Neural cell (in vitro differentiated cells): ENCODE data around the gene NFATC3. TPM values are rescaled to one million over a fixed set of nuclear protein-coding genes. Genes with fewer than 3 reads are reported as not detected.

Source experiments
- H2AFZ ChIP-seq: fragments of 200-600, 300-800 bp; sonication (generic), shearing (Covaris generic); 2 replicates; pipeline ENCODE4 v1.6.0; 2014; ENCODE audit warnings: low read depth, mild to moderate bottlenecking, antibody characterized with exemption, low read length, moderate library complexity
- H3F3A ChIP-seq: fragments of 200-600 bp; shearing (Covaris generic); 2 replicates; pipeline ENCODE4 v1.6.1; 2016; ENCODE audit warnings: mild to moderate bottlenecking, moderate library complexity, mixed read lengths, antibody characterized with exemption, low read length; ENCODE audit not compliant: insufficient read depth, poor library complexity, severe bottlenecking
- H3K27ac ChIP-seq: fragments of 200-600, 300-800 bp; sonication (generic), shearing (Covaris generic); 2 replicates; pipeline ENCODE4 v1.5.1; 2014; ENCODE audit warnings: mild to moderate bottlenecking, low read length, moderate library complexity
- H3K27me3 ChIP-seq: fragments of 300-800, 200-600 bp; sonication (generic), shearing (Covaris generic); 2 replicates; pipeline ENCODE4 v1.6.0; 2014; ENCODE audit warnings: mild to moderate bottlenecking, low read depth, low read length, moderate library complexity; ENCODE audit not compliant: insufficient read depth
- H3K36me3 ChIP-seq: fragments of 300-800, 200-600 bp; sonication (generic), shearing (Covaris generic); 2 replicates; pipeline ENCODE4 v1.5.1; 2014; ENCODE audit warnings: mild to moderate bottlenecking, antibody characterized with exemption, low read length, moderate library complexity; ENCODE audit not compliant: insufficient read depth
- H3K4me2 ChIP-seq: fragments of 300-800, 200-600 bp; sonication (generic), shearing (Covaris generic); 2 replicates; pipeline ENCODE4 v1.6.0; 2014; ENCODE audit warnings: mild to moderate bottlenecking, low read length
- H3K4me3 ChIP-seq: fragments of 300-800, 200-600 bp; sonication (generic), shearing (Covaris generic); 2 replicates; pipeline ENCODE4 v1.5.1; 2014; ENCODE audit warnings: mild to moderate bottlenecking, low read length, moderate library complexity
- H3K79me2 ChIP-seq: fragments of 200-600 bp; shearing (Covaris generic); replicated peaks from 2 replicates; pipeline ENCODE4 v1.6.0; 2014; ENCODE audit warnings: mild to moderate bottlenecking, low read length, moderate library complexity; ENCODE audit not compliant: insufficient read depth
- H3K9ac ChIP-seq: fragments of 300-800, 200-600 bp; sonication (generic), shearing (Covaris generic); 2 replicates; pipeline ENCODE4 v1.6.1; 2016; ENCODE audit warnings: mild to moderate bottlenecking, low read length, mixed read lengths
- H3K9me2 ChIP-seq: fragments of 200-600 bp; shearing (Covaris generic); 2 replicates; pipeline ENCODE4 v1.6.1; 2016; ENCODE audit warnings: mild to moderate bottlenecking, low read length, mixed read lengths; ENCODE audit not compliant: insufficient read depth
- H3K9me3 ChIP-seq: fragments of 200-600, 300-800 bp; sonication (generic), shearing (Covaris generic); 2 replicates; pipeline ENCODE4 v1.6.1; 2016; ENCODE audit warnings: mild to moderate bottlenecking, mixed run types, low read length, moderate library complexity, mixed read lengths
- H4K20me1 ChIP-seq: fragments of 200-600 bp; shearing (Covaris generic); 2 replicates; pipeline ENCODE4 v1.6.1; 2016; ENCODE audit warnings: mild to moderate bottlenecking, mixed run types; ENCODE audit not compliant: insufficient read depth
- EP300 ChIP-seq: fragments of 450-650 bp; conservative IDR thresholded peaks from 2 replicates; pipeline ENCODE4 v1.6.1; 2014; ENCODE audit warnings: antibody characterized with exemption, mild to moderate bottlenecking, moderate library complexity; ENCODE audit not compliant: poor library complexity, severe bottlenecking
- EZH2 ChIP-seq: fragments of 200-600, 300-800 bp; shearing (Covaris generic), sonication (generic); IDR thresholded peaks from 2 replicates; pipeline ENCODE4 v1.6.1; 2014; ENCODE audit warnings: antibody characterized with exemption, low read length, borderline replicate concordance, mild to moderate bottlenecking; ENCODE audit not compliant: insufficient read depth, poor library complexity, severe bottlenecking
- MXI1 ChIP-seq: fragments of 450-650 bp; conservative IDR thresholded peaks from 2 replicates; pipeline ENCODE4 v1.6.1; 2014; ENCODE audit warnings: antibody characterized with exemption, mild to moderate bottlenecking; ENCODE audit not compliant: poor library complexity, severe bottlenecking
- POLR2AphosphoS5 ChIP-seq: IDR thresholded peaks from 2 replicates; pipeline ENCODE4 v1.6.1; 2012
- RAD21 ChIP-seq: fragments of 450-650 bp; conservative IDR thresholded peaks from 2 replicates; pipeline ENCODE4 v1.6.1; 2014; ENCODE audit warnings: antibody characterized with exemption, mild to moderate bottlenecking, moderate library complexity
- SMC3 ChIP-seq: fragments of 450-650 bp; conservative IDR thresholded peaks from 2 replicates; pipeline ENCODE4 v1.6.1; 2014; ENCODE audit warnings: antibody characterized with exemption, mild to moderate bottlenecking, moderate library complexity; ENCODE audit not compliant: poor library complexity
- TAF1 ChIP-seq: IDR thresholded peaks from 2 replicates; pipeline ENCODE4 v1.6.1; 2012; ENCODE audit warnings: low read depth
- polyA plus RNA-seq: library from polyadenylated mRNA; depleted of rRNA; stranded (reverse); fragments of >200 nt; gene quantifications from 2 replicates; pipeline ENCODE4 v1.2.3, GENCODE V29; 2014
- TF ChIP-seq, protein P1 (sequence below): IDR thresholded peaks from 2 replicates; pipeline ENCODE4 v1.6.1; 2012; ENCODE audit warnings: borderline replicate concordance
- TF ChIP-seq, protein P2 (sequence below): fragments of 450-650 bp; IDR thresholded peaks from 2 replicates; pipeline ENCODE4 v1.5.1; 2014; ENCODE audit warnings: antibody characterized with exemption, mild to moderate bottlenecking, moderate library complexity; ENCODE audit not compliant: poor library complexity, severe bottlenecking

NFATC3 gene
- polyA plus RNA-seq, 1 donor from 2014 or later = 6.2 TPM

- H4K20me1 ChIP-seq = no peaks in the 10 kb centered on the region
- H3K36me3 ChIP-seq = no peaks in the 10 kb centered on the region
- H2AFZ ChIP-seq = no peak overlapping the region
- no peaks in the 10 kb centered on the region for H3K9me2 ChIP-seq
- H3K9me3 ChIP-seq = no peaks in the 10 kb centered on the region
- no peaks in the 10 kb centered on the region for H3F3A ChIP-seq
- no peaks in the 10 kb centered on the region for H3K79me2 ChIP-seq
- H3K4me2 ChIP-seq = no peak overlapping the region
- no peak overlapping the region for H3K9ac ChIP-seq
- no peak for TF ChIP-seq TAF1
- no peak for TF ChIP-seq EP300
- TF ChIP-seq SMC3 = no peak
- no peak for TF ChIP-seq EZH2
- TF ChIP-seq RAD21 = no peak
- TF ChIP-seq, protein P1, sequence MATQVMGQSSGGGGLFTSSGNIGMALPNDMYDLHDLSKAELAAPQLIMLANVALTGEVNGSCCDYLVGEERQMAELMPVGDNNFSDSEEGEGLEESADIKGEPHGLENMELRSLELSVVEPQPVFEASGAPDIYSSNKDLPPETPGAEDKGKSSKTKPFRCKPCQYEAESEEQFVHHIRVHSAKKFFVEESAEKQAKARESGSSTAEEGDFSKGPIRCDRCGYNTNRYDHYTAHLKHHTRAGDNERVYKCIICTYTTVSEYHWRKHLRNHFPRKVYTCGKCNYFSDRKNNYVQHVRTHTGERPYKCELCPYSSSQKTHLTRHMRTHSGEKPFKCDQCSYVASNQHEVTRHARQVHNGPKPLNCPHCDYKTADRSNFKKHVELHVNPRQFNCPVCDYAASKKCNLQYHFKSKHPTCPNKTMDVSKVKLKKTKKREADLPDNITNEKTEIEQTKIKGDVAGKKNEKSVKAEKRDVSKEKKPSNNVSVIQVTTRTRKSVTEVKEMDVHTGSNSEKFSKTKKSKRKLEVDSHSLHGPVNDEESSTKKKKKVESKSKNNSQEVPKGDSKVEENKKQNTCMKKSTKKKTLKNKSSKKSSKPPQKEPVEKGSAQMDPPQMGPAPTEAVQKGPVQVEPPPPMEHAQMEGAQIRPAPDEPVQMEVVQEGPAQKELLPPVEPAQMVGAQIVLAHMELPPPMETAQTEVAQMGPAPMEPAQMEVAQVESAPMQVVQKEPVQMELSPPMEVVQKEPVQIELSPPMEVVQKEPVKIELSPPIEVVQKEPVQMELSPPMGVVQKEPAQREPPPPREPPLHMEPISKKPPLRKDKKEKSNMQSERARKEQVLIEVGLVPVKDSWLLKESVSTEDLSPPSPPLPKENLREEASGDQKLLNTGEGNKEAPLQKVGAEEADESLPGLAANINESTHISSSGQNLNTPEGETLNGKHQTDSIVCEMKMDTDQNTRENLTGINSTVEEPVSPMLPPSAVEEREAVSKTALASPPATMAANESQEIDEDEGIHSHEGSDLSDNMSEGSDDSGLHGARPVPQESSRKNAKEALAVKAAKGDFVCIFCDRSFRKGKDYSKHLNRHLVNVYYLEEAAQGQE = no peak
- TF ChIP-seq POLR2AphosphoS5 = no peak
- TF ChIP-seq, protein P2, sequence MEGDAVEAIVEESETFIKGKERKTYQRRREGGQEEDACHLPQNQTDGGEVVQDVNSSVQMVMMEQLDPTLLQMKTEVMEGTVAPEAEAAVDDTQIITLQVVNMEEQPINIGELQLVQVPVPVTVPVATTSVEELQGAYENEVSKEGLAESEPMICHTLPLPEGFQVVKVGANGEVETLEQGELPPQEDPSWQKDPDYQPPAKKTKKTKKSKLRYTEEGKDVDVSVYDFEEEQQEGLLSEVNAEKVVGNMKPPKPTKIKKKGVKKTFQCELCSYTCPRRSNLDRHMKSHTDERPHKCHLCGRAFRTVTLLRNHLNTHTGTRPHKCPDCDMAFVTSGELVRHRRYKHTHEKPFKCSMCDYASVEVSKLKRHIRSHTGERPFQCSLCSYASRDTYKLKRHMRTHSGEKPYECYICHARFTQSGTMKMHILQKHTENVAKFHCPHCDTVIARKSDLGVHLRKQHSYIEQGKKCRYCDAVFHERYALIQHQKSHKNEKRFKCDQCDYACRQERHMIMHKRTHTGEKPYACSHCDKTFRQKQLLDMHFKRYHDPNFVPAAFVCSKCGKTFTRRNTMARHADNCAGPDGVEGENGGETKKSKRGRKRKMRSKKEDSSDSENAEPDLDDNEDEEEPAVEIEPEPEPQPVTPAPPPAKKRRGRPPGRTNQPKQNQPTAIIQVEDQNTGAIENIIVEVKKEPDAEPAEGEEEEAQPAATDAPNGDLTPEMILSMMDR = no peak
- no peak for TF ChIP-seq MXI1
- no peak overlapping the region for H3K27ac ChIP-seq
- H3K27me3 ChIP-seq = no peaks in the 10 kb centered on the region
- H3K4me3 ChIP-seq = no peak overlapping the region
Measured at GRCh38 chr16:68272507-68273209, 187.5 kb downstream of the NFATC3 start.

GRCh38 chr16:68273459-68273858 lies 188.3 kb downstream of the NFATC3 start:
- no peaks in the 10 kb centered on the region for H3K9me2 ChIP-seq
- H3K27ac ChIP-seq = no peak overlapping the region
- no peak overlapping the region for H3K4me3 ChIP-seq
- H3K4me2 ChIP-seq = no peak overlapping the region
- no peaks in the 10 kb centered on the region for H3K79me2 ChIP-seq
- H3K9me3 ChIP-seq = no peaks in the 10 kb centered on the region
- H3F3A ChIP-seq = no peaks in the 10 kb centered on the region
- TF ChIP-seq EZH2 = no peak
- no peak for TF ChIP-seq SMC3
- no peaks in the 10 kb centered on the region for H3K27me3 ChIP-seq
- H3K36me3 ChIP-seq = no peaks in the 10 kb centered on the region
- H2AFZ ChIP-seq = no peak overlapping the region
- H3K9ac ChIP-seq = no peak overlapping the region
- no peaks in the 10 kb centered on the region for H4K20me1 ChIP-seq
